HG03354 (cell line): ENCODE data around the gene UQCRH.
"Not testable (repeated sequence)": the region's sequence is repeated elsewhere in the genome, so short reads cannot be mapped to it uniquely, and the experiment has no call there.

Source experiments
- ATAC-seq: cut with Tn5 transposase; IDR thresholded peaks from one replicate; pipeline ENCODE4 v1.9.1; 2021; ENCODE audit warnings: mild to moderate bottlenecking; ENCODE audit not compliant: unreplicated experiment, poor library complexity, severe bottlenecking

The UQCRH gene

GRCh38 chr1:46365796-46366195, 62.3 kb downstream of the UQCRH start:
- not testable (repeated sequence) for ATAC-seq
